Activated CD8-positive, alpha-beta memory T cell treated with anti-CD3 and anti-CD28 coated beads for 4 hours (primary cell): ENCODE measurements around the gene SORT1.
"Not testable (repeated sequence)": the region's sequence is repeated elsewhere in the genome, so short reads cannot be mapped to it uniquely, and the experiment has no call there.

Experiments used
- DNase-seq, 2 donors: peaks; one replicate each; pipeline ENCODE4 v3.0.0-alpha.2; 2020; ENCODE audit warnings: low read depth in 2 of 2

The SORT1 gene

GRCh38 chr1:109338608-109339007 lies 59.1 kb downstream of the SORT1 start:
- no peak for DNase-seq

GRCh38 chr1:109338091-109338490 lies 59.6 kb downstream of the SORT1 start:
- no peak for DNase-seq

DNA sequence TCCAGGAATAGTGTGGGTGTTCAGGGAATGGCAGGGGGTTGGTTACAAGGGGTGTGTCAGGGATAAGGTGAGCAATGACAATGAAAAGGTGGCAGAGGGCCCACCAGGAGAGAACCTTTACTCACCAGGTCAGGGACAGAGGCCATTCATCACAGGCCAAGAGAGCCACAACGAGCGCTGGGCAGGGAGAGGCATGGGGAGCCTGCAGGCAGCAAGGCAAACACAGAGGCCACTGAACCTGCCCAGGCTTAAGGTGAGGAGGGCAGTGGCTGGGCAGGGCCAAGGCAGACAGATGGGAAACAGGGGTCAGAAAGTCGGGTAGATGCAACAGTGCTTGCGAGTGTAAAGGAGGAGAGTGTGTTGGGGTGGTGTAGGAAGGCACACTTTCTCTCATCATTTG lies 62.6 kb downstream of the SORT1 start:
- no peak for DNase-seq

- no peak for DNase-seq
These were observed 66.6 kb downstream of the SORT1 start for GRCh38 chr1:109331113-109331512.

DNA sequence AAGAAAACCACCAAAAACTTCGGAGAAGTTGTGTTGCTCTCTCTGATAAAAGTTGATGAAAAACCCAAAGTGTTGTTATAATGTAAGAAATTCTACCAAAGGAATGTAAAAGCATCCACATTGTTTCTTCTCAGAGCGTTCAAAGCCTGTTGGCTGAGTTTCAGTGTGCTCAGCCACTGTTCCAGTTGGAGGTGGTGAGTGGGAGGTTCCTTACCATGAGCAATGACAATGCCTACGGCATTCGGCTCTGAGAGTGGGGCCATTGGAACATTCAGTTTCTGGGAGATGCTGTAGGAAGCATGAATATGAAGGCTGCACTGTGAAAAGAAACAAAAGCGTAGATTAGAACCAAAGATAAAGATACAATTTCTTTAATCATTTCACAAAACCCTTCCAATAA lies 70.4 kb downstream of the SORT1 start:
- no peak for DNase-seq

DNA sequence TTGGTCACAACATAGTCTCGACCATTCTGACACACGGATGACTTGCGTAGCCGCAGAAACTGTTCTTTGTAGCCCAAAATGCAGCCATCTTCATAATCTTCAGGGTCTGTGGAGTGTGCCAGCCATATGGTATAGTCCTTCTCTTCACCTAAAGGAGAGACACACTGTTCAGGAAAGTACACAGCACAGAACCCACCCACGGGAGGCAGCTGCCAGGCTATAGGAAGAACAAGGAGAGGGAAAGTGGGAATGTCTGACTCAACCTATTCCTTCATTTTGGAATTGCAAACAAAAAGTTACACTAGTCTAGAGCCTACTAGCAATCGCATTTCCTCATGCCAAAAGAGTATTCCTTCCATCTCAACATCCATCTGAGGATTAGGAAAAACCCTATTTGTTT lies 74.7 kb downstream of the SORT1 start:
- DNase-seq: no peak

DNA sequence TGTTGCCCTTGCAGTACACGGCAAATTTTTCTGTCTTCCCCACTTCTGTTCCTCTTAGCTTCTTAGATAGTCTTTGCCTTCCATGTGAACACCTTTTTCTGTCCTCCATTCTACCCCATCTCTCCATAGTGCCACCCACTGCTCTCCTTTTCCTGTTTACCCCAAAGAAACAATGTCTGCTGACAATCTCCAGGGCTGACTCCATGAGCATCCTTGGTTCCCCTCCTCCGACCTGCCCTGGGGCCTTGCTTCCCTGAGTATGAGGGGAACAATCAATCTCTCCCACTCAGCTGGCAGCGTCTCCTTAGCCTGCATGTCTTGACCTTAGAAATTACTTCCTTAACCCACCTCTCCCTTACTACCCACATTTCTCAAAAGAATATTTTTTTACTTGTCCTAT lies 78.6 kb downstream of the SORT1 start:
- DNase-seq: no peak

DNA sequence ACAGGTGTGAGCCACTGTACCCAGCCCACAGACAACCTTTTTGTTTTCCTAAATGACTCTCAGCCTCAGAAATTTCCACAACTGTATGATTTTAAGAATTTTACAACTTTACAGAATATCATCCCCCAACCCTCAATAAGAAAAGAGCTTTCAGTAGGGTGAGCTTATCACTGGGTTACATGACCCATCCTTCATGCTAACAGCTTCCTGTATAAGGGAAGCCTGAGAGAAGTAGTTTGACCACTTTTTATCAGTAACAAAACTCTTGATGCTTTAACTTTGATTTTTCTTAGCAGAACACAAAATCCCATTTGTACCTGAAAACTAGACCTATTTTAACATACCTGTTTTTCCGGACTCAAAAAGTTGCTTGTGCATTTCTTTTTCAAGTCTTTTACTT lies 81.2 kb downstream of the SORT1 start:
- DNase-seq: no peak

- DNase-seq: no peak
These were observed 82.4 kb downstream of the SORT1 start for GRCh38 chr1:109315288-109315687.

GRCh38 chr1:109314795-109315194 lies 82.9 kb downstream of the SORT1 start:
- no peak for DNase-seq

DNA sequence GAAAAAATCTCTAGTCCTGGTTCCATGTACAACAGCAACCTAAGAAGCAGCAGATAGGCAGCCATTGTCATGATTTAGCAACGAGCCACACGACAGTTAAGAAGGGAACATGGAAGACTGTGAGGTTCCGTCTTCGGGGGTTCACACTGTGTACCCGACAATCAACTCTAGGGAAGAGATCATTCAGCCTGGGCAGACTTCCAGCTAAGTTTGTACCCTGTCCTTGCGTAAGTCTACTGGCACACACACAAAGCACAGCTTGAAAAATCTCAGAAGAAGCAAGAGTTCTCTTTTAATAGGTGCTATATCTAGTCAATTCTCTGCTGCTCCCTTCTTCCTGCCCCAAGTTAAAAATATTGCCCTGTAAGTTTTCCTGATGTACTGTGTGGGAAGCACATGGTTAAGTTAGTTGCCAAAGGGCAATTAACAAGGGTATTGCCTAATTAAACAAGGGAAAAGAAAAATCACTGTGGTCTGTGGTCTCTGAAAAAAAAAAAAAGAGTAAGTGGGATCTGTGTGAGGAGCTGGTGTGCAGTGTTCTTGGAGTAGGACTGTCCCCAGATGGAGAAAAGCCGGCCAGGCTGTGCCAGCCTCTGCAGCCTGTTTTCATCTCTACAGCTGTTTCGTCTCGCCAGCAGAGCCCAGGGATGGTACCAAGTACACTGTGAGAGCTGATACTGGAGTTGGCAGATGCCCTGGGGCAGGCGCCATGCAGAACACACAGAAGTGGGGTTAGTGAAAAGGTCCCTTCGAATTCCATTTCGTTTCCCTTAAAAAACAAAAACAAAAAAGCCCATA lies 84.5 kb downstream of the SORT1 start:
- no peak for DNase-seq

- no peak for DNase-seq
These were observed 85.5 kb downstream of the SORT1 start for GRCh38 chr1:109312246-109312645.

DNA sequence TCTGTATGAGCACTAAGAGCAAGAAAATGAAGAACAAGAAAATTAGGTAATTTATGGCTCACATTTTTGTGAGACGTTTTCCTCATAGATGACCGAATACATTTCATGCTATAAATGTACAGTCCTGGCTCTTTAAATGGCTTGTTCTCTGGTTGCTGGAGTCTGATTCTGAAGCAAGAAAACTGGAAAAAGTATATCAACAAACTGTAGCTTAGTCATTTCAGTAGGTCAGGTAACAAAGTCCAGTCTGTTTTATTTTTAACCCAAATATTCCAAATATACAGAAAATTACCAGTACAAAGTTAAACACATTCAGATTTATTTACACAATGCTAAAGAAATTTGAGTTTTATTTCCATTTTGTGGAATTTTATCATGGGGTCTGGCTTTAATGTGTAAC lies 88.4 kb downstream of the SORT1 start:
- no peak for DNase-seq

DNA sequence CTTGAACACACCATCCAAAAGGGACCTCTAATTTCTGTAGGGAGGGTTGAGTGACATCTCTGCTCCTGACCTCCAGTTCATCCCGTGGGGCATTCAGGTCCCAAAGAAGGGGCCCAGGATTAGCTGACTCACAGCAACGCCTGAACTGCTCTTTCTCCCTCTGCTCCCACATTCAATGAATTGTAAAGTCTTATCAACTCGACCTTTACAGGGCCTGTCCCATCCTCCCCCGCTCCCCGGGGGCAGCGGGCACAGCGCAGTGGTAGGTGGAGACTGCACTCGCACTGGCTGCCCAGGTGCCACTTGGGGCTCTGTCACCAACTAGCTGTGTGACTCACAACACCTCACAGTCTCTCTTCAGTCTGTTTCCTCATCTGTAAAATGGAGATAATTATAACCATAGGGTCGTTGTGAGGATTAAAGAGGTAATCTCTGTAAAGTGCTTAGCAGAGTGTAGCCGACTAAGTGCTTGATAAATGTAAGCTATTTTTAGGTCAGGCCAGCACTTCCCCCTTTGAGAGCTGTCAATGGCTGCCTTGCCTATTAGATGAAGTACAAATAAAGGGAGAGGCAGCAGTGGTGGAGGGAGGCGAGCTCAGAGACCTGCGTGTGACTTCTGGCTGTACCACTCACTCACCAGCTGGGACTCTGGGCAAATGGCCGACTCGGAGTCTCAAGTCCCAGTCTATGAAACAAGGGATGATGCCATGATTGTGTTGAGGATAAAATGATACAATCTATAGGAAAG lies 90.3 kb downstream of the SORT1 start:
- no peak for DNase-seq

GRCh38 chr1:109306832-109307273 lies 90.9 kb downstream of the SORT1 start, which contains the start of gene MYBPHL:
TSS of gene MYBPHL (minus strand) at chr1:109307011. CDS start at chr1:109306991, 20 bp downstream.
- DNase-seq: no peak

DNA sequence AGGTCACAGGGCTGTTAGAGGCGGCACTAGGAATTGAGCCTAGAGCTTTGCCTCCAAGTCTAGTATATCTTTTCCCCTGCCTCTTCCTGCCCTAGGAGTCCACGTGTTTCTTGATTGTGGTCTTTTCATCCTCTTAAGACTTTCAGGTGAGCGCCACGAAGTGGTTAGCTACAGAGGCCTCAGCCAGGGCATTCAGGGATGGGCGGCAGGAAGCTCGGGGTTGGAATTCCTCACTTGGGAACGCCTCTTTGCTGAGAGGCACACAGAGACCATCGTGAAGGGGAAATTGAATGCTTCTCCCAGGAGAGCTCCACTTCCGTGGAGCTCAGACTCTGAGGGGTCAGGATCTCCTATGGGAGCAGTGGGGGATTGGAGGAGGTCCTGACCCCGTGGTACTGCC lies 91.7 kb downstream of the SORT1 start:
- DNase-seq: not testable (repeated sequence)

GRCh38 chr1:109304226-109304920 lies 93.3 kb downstream of the SORT1 start:
- no peak for DNase-seq

DNA sequence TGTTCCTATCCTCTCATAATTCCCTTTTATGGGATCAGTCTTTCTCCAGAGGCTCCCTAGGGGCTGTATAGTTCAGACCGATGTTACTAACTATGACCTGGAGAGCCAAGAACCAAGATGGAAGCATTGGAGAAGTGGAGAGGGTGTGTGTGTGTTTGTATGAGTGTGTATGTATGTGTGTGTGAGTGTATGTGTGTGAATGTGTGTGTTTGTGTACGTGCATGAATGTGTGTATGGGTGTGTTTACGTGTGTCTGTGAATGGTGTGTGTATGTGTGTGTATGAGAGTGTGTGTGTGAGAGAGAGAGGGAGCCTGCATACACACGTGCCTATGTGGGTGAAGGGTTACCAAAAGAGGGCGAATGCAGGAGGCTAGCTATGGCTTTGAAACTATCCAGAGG lies 95.8 kb downstream of the SORT1 start:
- no peak for DNase-seq

GRCh38 chr1:109300650-109301151 lies 97.0 kb downstream of the SORT1 start:
- no peak for DNase-seq

DNA sequence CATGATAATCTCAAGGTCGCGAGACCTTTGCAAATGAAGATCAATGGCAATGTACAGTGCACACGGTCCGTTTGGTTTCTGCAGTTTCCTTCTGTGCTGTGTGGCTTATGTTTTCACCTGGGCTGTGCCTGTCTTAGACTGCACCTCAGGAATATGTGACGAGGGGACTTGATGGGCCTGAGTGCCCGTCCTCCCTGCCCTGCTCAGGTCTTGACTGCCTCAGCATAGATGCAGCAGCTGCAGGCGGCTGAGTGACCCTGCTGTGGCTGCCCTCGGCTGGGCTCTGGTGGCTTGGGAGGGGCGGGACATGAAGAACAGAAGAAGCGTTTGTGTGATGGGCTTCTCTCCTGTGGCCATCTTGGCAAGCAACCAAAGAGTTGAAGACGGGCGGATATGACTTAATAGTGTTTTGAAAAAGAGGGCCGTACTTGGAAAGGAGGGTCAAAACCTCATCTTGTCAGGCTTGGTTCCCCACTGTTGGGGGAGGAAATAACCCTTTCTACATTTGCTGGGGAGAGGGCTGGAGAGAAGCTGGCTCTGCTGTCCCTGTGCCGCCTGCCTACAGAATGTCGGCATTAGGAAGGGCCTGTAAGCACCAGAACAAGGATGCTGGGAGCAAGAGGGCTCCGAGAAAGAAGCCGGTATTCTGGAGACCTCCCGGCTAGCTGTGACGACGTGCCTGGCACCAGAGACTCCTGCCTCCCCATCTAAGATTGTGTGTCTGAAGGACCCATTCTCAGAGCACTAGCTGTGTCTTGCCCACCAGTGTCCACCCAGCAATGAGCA lies 98.0 kb downstream of the SORT1 start:
- no peak for DNase-seq
